HepG2 (cell line): ENCODE results near the gene TANC1. TPM values are rescaled to one million over a fixed set of nuclear protein-coding genes. Genes with fewer than 3 reads are reported as not detected.

Source experiments
- ASH2L ChIP-seq: fragments of 300-600, 200-600 bp; sonication (generic); IDR thresholded peaks from 2 replicates; pipeline ENCODE4 v1.7.0; 2017; ENCODE audit warnings: low read depth, mild to moderate bottlenecking, moderate library complexity, mixed read lengths, low read length; ENCODE audit not compliant: insufficient read length
- ATF3 ChIP-seq: sonication (generic); formaldehyde crosslinking; IDR thresholded peaks from 2 replicates; pipeline ENCODE4 v1.4.0; 2020; ENCODE audit warnings: missing genetic modification reagents
- CEBPB ChIP-seq: IDR thresholded peaks from 2 replicates; pipeline ENCODE4 v1.6.1; 2011; ENCODE audit warnings: low read depth, low read length, improper control_type of control experiment, borderline replicate concordance
- FOXJ3 ChIP-seq: sonication (generic); formaldehyde crosslinking; IDR thresholded peaks from 2 replicates; pipeline ENCODE4 v1.4.0; 2020; ENCODE audit warnings: missing genetic modification reagents, mild to moderate bottlenecking, borderline replicate concordance
- GFI1 ChIP-seq: sonication (generic); formaldehyde crosslinking; IDR thresholded peaks from 2 replicates; pipeline ENCODE4 v1.5.0; 2020; ENCODE audit warnings: missing genetic modification reagents, mild to moderate bottlenecking, borderline replicate concordance
- HDAC2 ChIP-seq: sonication (generic); formaldehyde crosslinking; IDR thresholded peaks from 2 replicates; pipeline ENCODE4 v1.4.0; 2020; ENCODE audit warnings: missing genetic modification reagents
- KDM1A ChIP-seq: IDR thresholded peaks from 2 replicates; pipeline ENCODE4 v1.6.1; 2016; ENCODE audit warnings: missing compliant biosample characterization
- NAIF1 ChIP-seq: sonication (generic); formaldehyde crosslinking; IDR thresholded peaks from 2 replicates; pipeline ENCODE4 v1.5.0; 2020; ENCODE audit warnings: mild to moderate bottlenecking, missing genetic modification reagents, borderline replicate concordance
- POGK ChIP-seq: sonication (generic); formaldehyde crosslinking; conservative IDR thresholded peaks from 2 replicates; pipeline ENCODE4 v1.8.0; 2022; ENCODE audit warnings: mild to moderate bottlenecking, moderate library complexity, missing genetic modification reagents
- POGZ ChIP-seq: sonication (generic); formaldehyde crosslinking; IDR thresholded peaks from 2 replicates; pipeline ENCODE4 v1.4.0; 2020; ENCODE audit warnings: mild to moderate bottlenecking, missing genetic modification reagents
- POLR2A ChIP-seq, 2 experiments: IDR thresholded peaks; 2 replicates each; pipeline ENCODE4 v1.6.1; 2011; ENCODE audit warnings: low read depth in 2 of 2, low read length in 2 of 2, mild to moderate bottlenecking in 1 of 2, moderate library complexity in 1 of 2; ENCODE audit not compliant: insufficient read depth in 1 of 2
- RERE ChIP-seq: IDR thresholded peaks from 2 replicates; pipeline ENCODE4 v1.6.1; 2016; ENCODE audit warnings: low read depth, missing genetic modification reagents, missing compliant biosample characterization
- RXRB ChIP-seq: IDR thresholded peaks from 2 replicates; pipeline ENCODE4 v1.6.1; 2016; ENCODE audit warnings: borderline replicate concordance, missing genetic modification reagents, missing compliant biosample characterization
- SAP130 ChIP-seq: IDR thresholded peaks from 2 replicates; pipeline ENCODE4 v1.6.1; 2016; ENCODE audit warnings: low read depth
- SOX13 ChIP-seq, 3 experiments: fragments of 450-650 bp in 1 of 3; sonication (generic) in 1 of 3; formaldehyde crosslinking in 1 of 3; IDR thresholded peaks in 2 of 3; conservative IDR thresholded peaks in 1 of 3; 2 replicates each; pipeline versions ENCODE4 v1.5.0 to v1.6.1; 2016 to 2020; ENCODE audit warnings: antibody characterized with exemption in 1 of 3, mild to moderate bottlenecking in 1 of 3, missing compliant biosample characterization in 1 of 3, missing genetic modification reagents in 1 of 3, moderate library complexity in 1 of 3
- SP5 ChIP-seq: IDR thresholded peaks from 2 replicates; pipeline ENCODE4 v1.6.1; 2016; ENCODE audit warnings: low read depth, borderline replicate concordance
- SRF ChIP-seq: IDR thresholded peaks from 2 replicates; pipeline ENCODE4 v1.6.1; 2011; ENCODE audit warnings: mild to moderate bottlenecking, low read depth, low read length, moderate library complexity
- TFAP4 ChIP-seq: sonication (generic); IDR thresholded peaks from 2 replicates; pipeline ENCODE4 v1.6.1; 2016; ENCODE audit warnings: low read depth, borderline replicate concordance
- ZBTB7B ChIP-seq: sonication (generic); formaldehyde crosslinking; IDR thresholded peaks from 2 replicates; pipeline ENCODE4 v1.4.0; 2020; ENCODE audit warnings: missing genetic modification reagents
- ZNF740 ChIP-seq: sonication (generic); formaldehyde crosslinking; IDR thresholded peaks from 2 replicates; pipeline ENCODE4 v1.4.0; 2020; ENCODE audit warnings: missing genetic modification reagents
- polyA plus RNA-seq, 8 experiments: library from polyadenylated mRNA; depleted of rRNA in 3 of 8; stranded (reverse) in 7 of 8; unstranded in 1 of 8; fragments of >200 nt; fragmentation: Illumina TruSeq in 4 of 8; extraction: Trizol in 4 of 8; gene quantifications; 2 replicates each; pipeline versions ENCODE4 v1.2.1 to v1.2.3, GENCODE V29; 2011 to 2016; ENCODE audit warnings: low read depth in 4 of 8, missing spikeins in 1 of 8, mixed read lengths in 1 of 8; ENCODE audit not compliant: insufficient read depth in 1 of 8
- total RNA-seq, 5 experiments: library from RNA; depleted of rRNA; stranded (reverse); fragments of >200 nt; fragmentation: Illumina TruSeq; extraction: Trizol; gene quantifications; 2 replicates each; pipeline ENCODE4 v1.2.3, GENCODE V29; 2016; ENCODE audit warnings: low read depth in 1 of 5

The TANC1 gene
- total and polyA plus RNA-seq, 2 of the 13 experiments (the other 11 are each of a cell fraction or from before 2014, with no cell fraction given): 2.3 to 5.6 TPM

GRCh38 chr2:158994920-158995676 is 26.7 kb downstream of the TANC1 start (continued):
- TF ChIP-seq ZNF740: peak; percentile 94
- TF ChIP-seq HDAC2 (CRISPR knock-in tag): peak; percentile 77
- TF ChIP-seq KDM1A: 0 out of 2 replicates have a peak, but pooled peaks have one; percentile 15
- TF ChIP-seq RERE (CRISPR knock-in tag): peak; percentile 91; the same call in 1 of the 2 replicates
- TF ChIP-seq SRF: peak; percentile 91
- TF ChIP-seq GFI1 (CRISPR knock-in tag): peak; percentile 96
- TF ChIP-seq POGK (CRISPR knock-in tag): 0 out of 2 replicates have a peak, but pooled peaks have one; percentile 15
- peak; percentile 48; the same call in 1 of the 2 replicates for TF ChIP-seq TFAP4
- TF ChIP-seq NAIF1 (CRISPR knock-in tag): no peak
- peak; percentile 66 for TF ChIP-seq POGZ (CRISPR knock-in tag)
- TF ChIP-seq ASH2L: peak; percentile 21
- TF ChIP-seq SAP130: peak; percentile 33; the same call in 1 of the 2 replicates
- TF ChIP-seq RXRB (CRISPR knock-in tag): peak; percentile 59; the same call in 1 of the 2 replicates
- 0 out of 2 replicates have a peak, but pooled peaks have one; percentile 64 for TF ChIP-seq FOXJ3 (CRISPR knock-in tag)
- TF ChIP-seq CEBPB: peak; percentile 11; the same call in 1 of the 2 replicates
- TF ChIP-seq POLR2A (IDR thresholded peaks at IDR 0.05; ENCODE audit: insufficient read depth in 1 of 2, low read depth in 2 of 2, low read length in 2 of 2): no peak
- peak; percentile 75; the same call in 1 of the 2 replicates for TF ChIP-seq ZBTB7B (CRISPR knock-in tag)
- TF ChIP-seq ATF3 (CRISPR knock-in tag): 0 out of 2 replicates have a peak, but pooled peaks have one; percentile 29
- TF ChIP-seq SP5 (CRISPR knock-in tag): peak; percentile 62; the same call in 1 of the 2 replicates
- peak; percentile 26; the same call in 1 of the 2 replicates for TF ChIP-seq SOX13 (IDR thresholded peaks at IDR 0.05)
- TF ChIP-seq SOX13 (CRISPR knock-in tag; conservative IDR thresholded peaks at IDR 0.05 in 1 of 2, IDR thresholded peaks at IDR 0.05 in 1 of 2): peak in 1 of 2 experiments; percentile 91; a peak in 2 of 4 replicates
